Measurements from ENCODE around the gene CD99L2. TPM values are rescaled to one million over a fixed set of nuclear protein-coding genes. Genes with fewer than 3 reads are reported as not detected.

Gene CD99L2
- total RNA-seq, 1 experiment from 2014 or later = 156 TPM

DNA sequence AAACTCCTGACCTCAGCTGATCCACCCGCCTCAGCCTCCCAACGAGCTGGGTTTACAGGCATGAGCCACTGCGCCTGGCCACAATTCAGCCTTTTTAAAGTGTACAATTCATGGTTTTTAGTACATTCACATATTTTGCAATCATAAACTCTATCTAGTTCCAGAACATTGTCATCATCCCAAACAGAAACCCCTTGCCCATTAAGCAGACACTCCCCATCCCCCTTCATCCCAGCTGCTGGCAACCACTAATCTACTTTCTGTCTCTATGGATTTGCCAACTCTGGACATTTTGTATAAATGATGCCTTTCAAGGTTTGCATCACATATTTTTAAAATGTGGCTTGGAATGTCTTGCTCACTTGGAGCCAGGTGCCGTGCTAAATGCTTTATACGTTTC lies 4.5 kb downstream of the CD99L2 start:
- Histone ChIP-seq H3K36me3 (ENCODE audit: control insufficient read depth, insufficient read depth, low read length) (no peaks in the 10 kb centered on the region), H3K27ac (ENCODE audit: low read length) (no peak overlapping the region), H3K9me3 (ENCODE audit: control insufficient read depth, insufficient read depth, low read depth, low read length) (no peaks in the 10 kb centered on the region), H3K4me3 (ENCODE audit: low read depth in 2 of 2, low read length in 2 of 2) (no peak overlapping the region), H3K27me3 (ENCODE audit: control insufficient read depth, insufficient read depth, low read length) (no peaks in the 10 kb centered on the region), H3K4me1 (ENCODE audit: control insufficient read depth, insufficient read depth, low read length) (peaks cover 12% of the 10 kb centered on the region)
- ChIA-PET CTCF (no interaction called here), POLR2A (no interaction called here)
- TF ChIP-seq SIN3A (IDR thresholded peaks at IDR 0.05; ENCODE audit: borderline replicate concordance, insufficient read depth, low read depth, low read length) (no peak), POLR2AphosphoS5 (IDR thresholded peaks at IDR 0.05; ENCODE audit: low read depth, low read length) (no peak), TCF7L2 (IDR thresholded peaks at IDR 0.05; ENCODE audit: low read depth, low read length) (no peak)
- TF ChIP-seq, protein P1, sequence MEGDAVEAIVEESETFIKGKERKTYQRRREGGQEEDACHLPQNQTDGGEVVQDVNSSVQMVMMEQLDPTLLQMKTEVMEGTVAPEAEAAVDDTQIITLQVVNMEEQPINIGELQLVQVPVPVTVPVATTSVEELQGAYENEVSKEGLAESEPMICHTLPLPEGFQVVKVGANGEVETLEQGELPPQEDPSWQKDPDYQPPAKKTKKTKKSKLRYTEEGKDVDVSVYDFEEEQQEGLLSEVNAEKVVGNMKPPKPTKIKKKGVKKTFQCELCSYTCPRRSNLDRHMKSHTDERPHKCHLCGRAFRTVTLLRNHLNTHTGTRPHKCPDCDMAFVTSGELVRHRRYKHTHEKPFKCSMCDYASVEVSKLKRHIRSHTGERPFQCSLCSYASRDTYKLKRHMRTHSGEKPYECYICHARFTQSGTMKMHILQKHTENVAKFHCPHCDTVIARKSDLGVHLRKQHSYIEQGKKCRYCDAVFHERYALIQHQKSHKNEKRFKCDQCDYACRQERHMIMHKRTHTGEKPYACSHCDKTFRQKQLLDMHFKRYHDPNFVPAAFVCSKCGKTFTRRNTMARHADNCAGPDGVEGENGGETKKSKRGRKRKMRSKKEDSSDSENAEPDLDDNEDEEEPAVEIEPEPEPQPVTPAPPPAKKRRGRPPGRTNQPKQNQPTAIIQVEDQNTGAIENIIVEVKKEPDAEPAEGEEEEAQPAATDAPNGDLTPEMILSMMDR (IDR thresholded peaks at IDR 0.05) = no peak
- TF ChIP-seq, protein P2, sequence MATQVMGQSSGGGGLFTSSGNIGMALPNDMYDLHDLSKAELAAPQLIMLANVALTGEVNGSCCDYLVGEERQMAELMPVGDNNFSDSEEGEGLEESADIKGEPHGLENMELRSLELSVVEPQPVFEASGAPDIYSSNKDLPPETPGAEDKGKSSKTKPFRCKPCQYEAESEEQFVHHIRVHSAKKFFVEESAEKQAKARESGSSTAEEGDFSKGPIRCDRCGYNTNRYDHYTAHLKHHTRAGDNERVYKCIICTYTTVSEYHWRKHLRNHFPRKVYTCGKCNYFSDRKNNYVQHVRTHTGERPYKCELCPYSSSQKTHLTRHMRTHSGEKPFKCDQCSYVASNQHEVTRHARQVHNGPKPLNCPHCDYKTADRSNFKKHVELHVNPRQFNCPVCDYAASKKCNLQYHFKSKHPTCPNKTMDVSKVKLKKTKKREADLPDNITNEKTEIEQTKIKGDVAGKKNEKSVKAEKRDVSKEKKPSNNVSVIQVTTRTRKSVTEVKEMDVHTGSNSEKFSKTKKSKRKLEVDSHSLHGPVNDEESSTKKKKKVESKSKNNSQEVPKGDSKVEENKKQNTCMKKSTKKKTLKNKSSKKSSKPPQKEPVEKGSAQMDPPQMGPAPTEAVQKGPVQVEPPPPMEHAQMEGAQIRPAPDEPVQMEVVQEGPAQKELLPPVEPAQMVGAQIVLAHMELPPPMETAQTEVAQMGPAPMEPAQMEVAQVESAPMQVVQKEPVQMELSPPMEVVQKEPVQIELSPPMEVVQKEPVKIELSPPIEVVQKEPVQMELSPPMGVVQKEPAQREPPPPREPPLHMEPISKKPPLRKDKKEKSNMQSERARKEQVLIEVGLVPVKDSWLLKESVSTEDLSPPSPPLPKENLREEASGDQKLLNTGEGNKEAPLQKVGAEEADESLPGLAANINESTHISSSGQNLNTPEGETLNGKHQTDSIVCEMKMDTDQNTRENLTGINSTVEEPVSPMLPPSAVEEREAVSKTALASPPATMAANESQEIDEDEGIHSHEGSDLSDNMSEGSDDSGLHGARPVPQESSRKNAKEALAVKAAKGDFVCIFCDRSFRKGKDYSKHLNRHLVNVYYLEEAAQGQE (IDR thresholded peaks at IDR 0.05; ENCODE audit: insufficient read depth in 1 of 2, low read depth in 2 of 2, low read length in 1 of 2) = no peak
- BruUV-seq (replicated peaks) = no TSS peak
- in situ Hi-C loops (cut with HindIII; ENCODE audit: low pct_unique_long_range_greater_than_20kb, low sequenced_read_pairs) = no loop called here
- no peak for ATAC-seq
- intact Hi-C loops (cut with micrococcal nuclease; ENCODE audit: unreplicated experiment) = no loop called here
- DNase-seq (ENCODE audit: low read depth, low spot score) = no peak

DNA sequence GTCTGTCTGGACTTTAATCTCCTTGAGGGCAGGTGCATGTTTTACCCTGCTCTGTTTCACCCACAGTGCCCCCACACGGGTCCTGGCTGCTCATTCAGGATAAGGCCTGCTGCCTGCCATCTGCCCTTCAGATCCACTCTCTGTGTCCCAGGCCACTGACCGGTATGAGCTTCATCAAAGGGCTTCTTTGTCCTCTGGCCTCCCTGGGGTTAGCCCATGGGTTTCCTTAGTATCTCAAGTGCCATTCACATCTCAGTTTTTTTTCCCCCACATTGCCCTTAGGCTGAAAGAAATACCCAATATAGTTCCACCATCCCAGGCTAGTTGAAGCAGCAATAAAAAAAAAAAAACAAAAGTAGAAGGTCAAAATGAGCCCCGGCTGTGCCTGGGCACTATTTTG lies 9.3 kb downstream of the CD99L2 start:
- Histone ChIP-seq H3K27ac (ENCODE audit: low read length) (peak overlapping the region; percentile 30; the same call in 1 of the 2 replicates), H3K36me3 (ENCODE audit: control insufficient read depth, insufficient read depth, low read length) (no peaks in the 10 kb centered on the region), H3K4me3 (ENCODE audit: low read depth in 2 of 2, low read length in 2 of 2) (no peak overlapping the region), H3K9me3 (ENCODE audit: control insufficient read depth, insufficient read depth, low read depth, low read length) (no peaks in the 10 kb centered on the region), H3K4me1 (ENCODE audit: control insufficient read depth, insufficient read depth, low read length) (peaks cover 7% of the 10 kb centered on the region; the same call in 1 of the 2 replicates), H3K27me3 (ENCODE audit: control insufficient read depth, insufficient read depth, low read length) (no peaks in the 10 kb centered on the region)
- no peak for DNase-seq (ENCODE audit: low read depth, low spot score)
- ChIA-PET CTCF (no interaction called here), POLR2A (no interaction called here)
- intact Hi-C loops (cut with micrococcal nuclease; ENCODE audit: unreplicated experiment) = loop anchor here (10.0 kb wide), 1 partner anchor 114 kb away; no protein-coding TSS in a partner anchor
- no TSS peak for BruUV-seq (replicated peaks)
- TF ChIP-seq TCF7L2 (IDR thresholded peaks at IDR 0.05; ENCODE audit: low read depth, low read length) (no peak), POLR2AphosphoS5 (IDR thresholded peaks at IDR 0.05; ENCODE audit: low read depth, low read length) (no peak), SIN3A (IDR thresholded peaks at IDR 0.05; ENCODE audit: borderline replicate concordance, insufficient read depth, low read depth, low read length) (no peak)
- TF ChIP-seq, protein P1 (IDR thresholded peaks at IDR 0.05) = no peak
- TF ChIP-seq, protein P2 (IDR thresholded peaks at IDR 0.05; ENCODE audit: insufficient read depth in 1 of 2, low read depth in 2 of 2, low read length in 1 of 2) = no peak
- in situ Hi-C loops (cut with HindIII; ENCODE audit: low pct_unique_long_range_greater_than_20kb, low sequenced_read_pairs) = no loop called here
- ATAC-seq = no peak
